ENCODE measurements around the gene ANK3.

DNA sequence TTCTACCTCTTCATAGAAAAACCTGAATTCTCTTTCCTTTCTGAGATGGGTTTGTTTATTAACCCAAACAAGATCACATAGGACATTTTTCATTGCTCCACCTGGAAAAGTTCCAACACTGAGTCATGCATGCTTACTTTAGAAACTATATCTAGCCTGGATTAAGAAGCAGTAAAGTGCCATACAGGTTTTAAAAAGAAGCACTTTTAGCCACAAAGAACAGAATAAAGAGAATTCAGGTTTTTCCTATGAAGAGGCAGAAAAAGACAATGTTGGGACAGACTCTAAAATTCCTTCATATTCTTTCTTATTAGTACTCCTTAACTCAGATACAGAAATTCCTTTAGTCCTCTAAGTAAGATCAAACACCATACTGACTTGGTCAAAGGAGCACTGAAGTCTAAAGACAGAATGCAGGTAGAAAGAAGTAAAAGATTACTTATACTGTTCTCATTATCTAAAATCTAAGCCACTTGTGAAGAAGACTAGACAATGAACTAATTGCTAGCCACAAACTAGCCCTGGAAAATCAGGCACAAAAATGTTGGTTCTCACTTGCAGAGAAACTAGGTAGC lies 241.3 kb downstream of the ANK3 start:
- TF ChIP-seq POLR2A (IDR thresholded peaks at IDR 0.05): no peak
- TF ChIP-seq, protein P1, sequence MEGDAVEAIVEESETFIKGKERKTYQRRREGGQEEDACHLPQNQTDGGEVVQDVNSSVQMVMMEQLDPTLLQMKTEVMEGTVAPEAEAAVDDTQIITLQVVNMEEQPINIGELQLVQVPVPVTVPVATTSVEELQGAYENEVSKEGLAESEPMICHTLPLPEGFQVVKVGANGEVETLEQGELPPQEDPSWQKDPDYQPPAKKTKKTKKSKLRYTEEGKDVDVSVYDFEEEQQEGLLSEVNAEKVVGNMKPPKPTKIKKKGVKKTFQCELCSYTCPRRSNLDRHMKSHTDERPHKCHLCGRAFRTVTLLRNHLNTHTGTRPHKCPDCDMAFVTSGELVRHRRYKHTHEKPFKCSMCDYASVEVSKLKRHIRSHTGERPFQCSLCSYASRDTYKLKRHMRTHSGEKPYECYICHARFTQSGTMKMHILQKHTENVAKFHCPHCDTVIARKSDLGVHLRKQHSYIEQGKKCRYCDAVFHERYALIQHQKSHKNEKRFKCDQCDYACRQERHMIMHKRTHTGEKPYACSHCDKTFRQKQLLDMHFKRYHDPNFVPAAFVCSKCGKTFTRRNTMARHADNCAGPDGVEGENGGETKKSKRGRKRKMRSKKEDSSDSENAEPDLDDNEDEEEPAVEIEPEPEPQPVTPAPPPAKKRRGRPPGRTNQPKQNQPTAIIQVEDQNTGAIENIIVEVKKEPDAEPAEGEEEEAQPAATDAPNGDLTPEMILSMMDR (IDR thresholded peaks at IDR 0.05 in 4 of 5, conservative IDR thresholded peaks at IDR 0.05 in 1 of 5): no peak
